ENCODE measurements around the gene THYN1.

THYN1 gene

DNA sequence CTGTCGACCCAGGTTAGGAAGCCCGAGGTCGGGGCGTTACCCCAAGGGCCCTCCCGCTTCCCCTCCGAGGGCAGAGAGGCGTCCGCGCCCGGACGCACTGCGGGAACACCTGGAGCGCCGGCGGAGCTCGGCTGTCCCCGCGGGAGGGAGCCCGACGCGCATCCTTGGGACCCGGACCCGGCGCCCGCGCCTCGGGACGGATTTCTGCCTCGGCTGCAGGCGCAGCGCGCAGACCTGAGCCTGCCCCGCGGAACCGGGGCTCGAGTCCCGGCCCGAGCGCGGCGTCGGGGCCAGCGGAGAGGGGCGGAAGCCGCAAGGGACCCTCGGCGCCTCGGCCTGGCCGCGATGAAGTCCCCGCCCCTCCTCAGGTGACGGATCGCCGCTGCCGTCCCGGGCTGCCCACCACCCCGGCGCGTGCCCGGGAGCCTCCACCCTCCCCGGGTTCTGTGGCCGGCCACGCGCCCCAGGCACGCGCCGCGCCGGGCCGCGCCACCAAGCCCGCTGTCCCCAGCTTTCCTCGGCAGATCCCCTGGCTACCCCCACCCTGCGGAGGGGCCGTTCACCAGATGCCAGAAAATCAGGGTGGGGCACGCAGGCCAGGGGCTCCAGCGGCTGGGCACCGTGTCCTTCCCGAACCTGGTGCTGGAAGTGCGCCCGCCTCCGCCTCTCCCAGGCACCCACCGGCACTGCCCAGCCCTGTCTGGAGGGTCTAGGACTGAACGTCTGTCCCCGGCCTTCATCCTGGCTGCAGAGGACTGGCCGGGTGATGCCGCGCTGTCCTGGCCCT is 23.4 kb upstream of the THYN1 start:
- no peak for TF ChIP-seq EZH2phosphoT487 (IDR thresholded peaks at IDR 0.05; ENCODE audit: low read depth)
- TF ChIP-seq, protein P1, sequence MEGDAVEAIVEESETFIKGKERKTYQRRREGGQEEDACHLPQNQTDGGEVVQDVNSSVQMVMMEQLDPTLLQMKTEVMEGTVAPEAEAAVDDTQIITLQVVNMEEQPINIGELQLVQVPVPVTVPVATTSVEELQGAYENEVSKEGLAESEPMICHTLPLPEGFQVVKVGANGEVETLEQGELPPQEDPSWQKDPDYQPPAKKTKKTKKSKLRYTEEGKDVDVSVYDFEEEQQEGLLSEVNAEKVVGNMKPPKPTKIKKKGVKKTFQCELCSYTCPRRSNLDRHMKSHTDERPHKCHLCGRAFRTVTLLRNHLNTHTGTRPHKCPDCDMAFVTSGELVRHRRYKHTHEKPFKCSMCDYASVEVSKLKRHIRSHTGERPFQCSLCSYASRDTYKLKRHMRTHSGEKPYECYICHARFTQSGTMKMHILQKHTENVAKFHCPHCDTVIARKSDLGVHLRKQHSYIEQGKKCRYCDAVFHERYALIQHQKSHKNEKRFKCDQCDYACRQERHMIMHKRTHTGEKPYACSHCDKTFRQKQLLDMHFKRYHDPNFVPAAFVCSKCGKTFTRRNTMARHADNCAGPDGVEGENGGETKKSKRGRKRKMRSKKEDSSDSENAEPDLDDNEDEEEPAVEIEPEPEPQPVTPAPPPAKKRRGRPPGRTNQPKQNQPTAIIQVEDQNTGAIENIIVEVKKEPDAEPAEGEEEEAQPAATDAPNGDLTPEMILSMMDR (IDR thresholded peaks at IDR 0.05; ENCODE audit: low read depth, low read length): no peak
- H3K36me3 ChIP-seq (replicated peaks; ENCODE audit: low read depth, low read length): no peaks in the 10 kb centered on the region
- H3K9me3 ChIP-seq (ENCODE audit: insufficient read depth, low read length): no peaks in the 10 kb centered on the region
- H3K27ac ChIP-seq (ENCODE audit: low read length): no peak overlapping the region
- no peaks in the 10 kb centered on the region for H4K20me1 ChIP-seq (ENCODE audit: insufficient read depth, low read length)
- H3K27me3 ChIP-seq (ENCODE audit: low read depth, low read length): peaks cover 8% of the 10 kb centered on the region
- no peak overlapping the region for H3K4me3 ChIP-seq (ENCODE audit: low read length)
- H3K9ac ChIP-seq (ENCODE audit: low read length): no peak overlapping the region
- no peak overlapping the region for H2AFZ ChIP-seq (ENCODE audit: low read depth, low read length)
- H3K79me2 ChIP-seq (ENCODE audit: low read length): no peaks in the 10 kb centered on the region
- no peaks in the 10 kb centered on the region for H3K4me1 ChIP-seq (ENCODE audit: low read length)
- H3K4me2 ChIP-seq (ENCODE audit: low read length): no peak overlapping the region

DNA sequence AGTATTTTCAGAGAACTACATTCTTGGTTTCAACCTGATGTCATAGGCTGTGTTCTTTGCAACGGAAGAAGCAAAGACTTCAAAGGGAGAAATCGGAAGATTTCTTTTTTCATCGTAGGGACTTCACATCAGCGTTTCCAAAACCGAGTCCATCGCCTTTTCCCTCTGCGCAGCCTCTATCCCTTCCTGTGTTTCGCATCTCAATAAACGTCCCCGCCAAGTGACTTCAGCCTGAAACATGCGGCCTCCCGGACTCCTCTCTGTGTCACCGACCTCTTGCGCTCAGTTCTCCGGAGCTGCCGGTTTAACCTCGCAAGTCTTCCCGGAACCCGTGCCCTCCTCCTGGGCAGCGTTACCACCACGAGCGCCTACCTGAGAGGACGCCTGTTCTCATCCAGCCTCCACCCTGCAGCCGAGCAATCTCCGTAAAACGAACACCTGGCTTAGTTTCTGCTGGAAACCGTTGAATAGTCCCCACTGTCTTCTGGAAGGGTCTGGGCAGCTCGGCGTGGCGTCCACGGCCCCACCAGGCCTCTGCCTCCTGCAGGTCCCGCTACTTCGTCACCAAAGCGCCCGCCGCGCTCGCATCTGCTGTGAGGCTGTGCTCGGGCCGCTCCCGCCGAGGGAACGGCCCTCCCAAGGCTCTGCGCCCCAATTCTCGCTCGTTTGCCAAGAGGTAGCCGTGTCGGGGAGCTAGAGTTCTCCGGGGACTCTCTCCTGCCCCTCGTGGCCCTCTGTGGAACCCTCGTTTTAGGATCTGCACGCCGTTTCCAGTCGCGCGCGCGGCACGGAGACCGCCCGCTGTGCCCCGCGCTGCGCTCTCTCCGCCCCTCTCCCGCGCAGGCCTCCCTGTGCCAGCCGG is 22.6 kb upstream of the THYN1 start, which contains the start of gene GLB1L3:
Gene GLB1L3, plus strand, starts transcription at position 846 of the 862 bp plus-strand sequence. CDS start 362 bp downstream, outside the sequence.
- no peak within 1 kb of the TSS for H2AFZ ChIP-seq (ENCODE audit: low read depth, low read length)
- no peaks in the 10 kb centered on the region for H3K4me1 ChIP-seq (ENCODE audit: low read length)
- H3K9me3 ChIP-seq (ENCODE audit: insufficient read depth, low read length): no peaks in the 10 kb centered on the region
- H3K9ac ChIP-seq (ENCODE audit: low read length): no peak within 1 kb of the TSS
- H3K4me3 ChIP-seq (ENCODE audit: low read length): no peak within 1 kb of the TSS
- no peak within 1 kb of the TSS for H3K4me2 ChIP-seq (ENCODE audit: low read length)
- H3K27me3 ChIP-seq (ENCODE audit: low read depth, low read length): peaks cover 8% of the 10 kb centered on the region
- no peaks in the 10 kb centered on the region for H3K36me3 ChIP-seq (replicated peaks; ENCODE audit: low read depth, low read length)
- H4K20me1 ChIP-seq (ENCODE audit: insufficient read depth, low read length): no peaks in the 10 kb centered on the region
- no peaks in the 10 kb centered on the region for H3K79me2 ChIP-seq (ENCODE audit: low read length)
- TF ChIP-seq, protein P1 (IDR thresholded peaks at IDR 0.05; ENCODE audit: low read depth, low read length): no peak
- TF ChIP-seq EZH2phosphoT487 (IDR thresholded peaks at IDR 0.05; ENCODE audit: low read depth): no peak
- H3K27ac ChIP-seq (ENCODE audit: low read length): no peak within 1 kb of the TSS

DNA sequence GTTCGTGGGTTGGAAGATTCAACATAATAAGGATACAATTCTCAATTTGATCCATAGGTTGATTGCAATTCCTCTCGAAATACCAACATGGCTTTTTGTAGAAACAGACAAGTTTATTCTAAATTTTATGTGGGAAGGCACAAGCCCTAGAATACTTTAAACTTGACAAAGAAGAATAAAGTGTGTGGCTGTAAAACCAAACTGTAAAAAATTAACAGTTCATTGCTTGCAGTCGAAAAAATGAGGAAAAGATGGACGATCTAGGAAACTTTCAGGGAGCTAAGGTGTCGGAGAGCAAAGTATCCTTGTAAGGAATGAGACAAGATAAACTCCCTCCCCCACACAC is 22.0 kb upstream of the THYN1 start:
- no peak for TF ChIP-seq EZH2phosphoT487 (IDR thresholded peaks at IDR 0.05; ENCODE audit: low read depth)
- TF ChIP-seq, protein P1 (IDR thresholded peaks at IDR 0.05; ENCODE audit: low read depth, low read length): no peak
- no peaks in the 10 kb centered on the region for H3K4me1 ChIP-seq (ENCODE audit: low read length)
- H3K9me3 ChIP-seq (ENCODE audit: insufficient read depth, low read length): no peaks in the 10 kb centered on the region
- H3K36me3 ChIP-seq (replicated peaks; ENCODE audit: low read depth, low read length): no peaks in the 10 kb centered on the region
- H2AFZ ChIP-seq (ENCODE audit: low read depth, low read length): no peak overlapping the region
- no peaks in the 10 kb centered on the region for H4K20me1 ChIP-seq (ENCODE audit: insufficient read depth, low read length)
- H3K4me3 ChIP-seq (ENCODE audit: low read length): no peak overlapping the region
- H3K9ac ChIP-seq (ENCODE audit: low read length): no peak overlapping the region
- peaks cover 8% of the 10 kb centered on the region for H3K27me3 ChIP-seq (ENCODE audit: low read depth, low read length)
- no peaks in the 10 kb centered on the region for H3K79me2 ChIP-seq (ENCODE audit: low read length)
- no peak overlapping the region for H3K27ac ChIP-seq (ENCODE audit: low read length)
- no peak overlapping the region for H3K4me2 ChIP-seq (ENCODE audit: low read length)

DNA sequence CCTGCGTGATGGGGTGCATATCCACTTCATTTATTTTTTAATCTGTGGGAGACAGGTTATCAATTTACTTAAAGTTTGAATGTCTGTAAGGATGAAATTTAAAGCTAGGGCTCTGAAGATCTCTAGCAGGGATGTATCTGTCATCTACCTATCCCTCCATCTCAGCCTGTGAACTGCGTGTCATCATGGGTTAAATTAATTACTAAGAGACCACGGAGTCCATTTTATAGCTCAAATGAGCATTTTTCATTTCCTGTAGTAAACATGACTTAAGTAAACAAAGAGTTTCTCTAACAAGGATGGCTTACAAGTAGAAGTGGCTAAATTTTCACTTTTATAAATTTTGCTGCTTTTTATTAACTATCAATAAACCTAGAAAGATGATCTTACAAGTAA is 20.2 kb upstream of the THYN1 start:
- Histone ChIP-seq H3K4me3 (ENCODE audit: low read length) (no peak overlapping the region), H2AFZ (ENCODE audit: low read depth, low read length) (no peak overlapping the region), H3K9me3 (ENCODE audit: insufficient read depth, low read length) (no peaks in the 10 kb centered on the region), H3K27ac (ENCODE audit: low read length) (no peak overlapping the region), H4K20me1 (ENCODE audit: insufficient read depth, low read length) (no peaks in the 10 kb centered on the region), H3K36me3 (replicated peaks; ENCODE audit: low read depth, low read length) (no peaks in the 10 kb centered on the region), H3K4me1 (ENCODE audit: low read length) (no peaks in the 10 kb centered on the region), H3K27me3 (ENCODE audit: low read depth, low read length) (peaks cover 6% of the 10 kb centered on the region), H3K9ac (ENCODE audit: low read length) (no peak overlapping the region), H3K79me2 (ENCODE audit: low read length) (no peaks in the 10 kb centered on the region), H3K4me2 (ENCODE audit: low read length) (no peak overlapping the region)
- TF ChIP-seq, protein P1 (IDR thresholded peaks at IDR 0.05; ENCODE audit: low read depth, low read length): no peak
- TF ChIP-seq EZH2phosphoT487 (IDR thresholded peaks at IDR 0.05; ENCODE audit: low read depth): no peak
